SKM-1 (cell line): Measurements from ENCODE around the gene P2RX2.

Experiments
- DNase-seq: peaks from one replicate; lab custom pipeline; 2025; ENCODE audit not compliant: unreplicated experiment; lab: John Stamatoyannopoulos, UW

P2RX2 gene

DNA sequence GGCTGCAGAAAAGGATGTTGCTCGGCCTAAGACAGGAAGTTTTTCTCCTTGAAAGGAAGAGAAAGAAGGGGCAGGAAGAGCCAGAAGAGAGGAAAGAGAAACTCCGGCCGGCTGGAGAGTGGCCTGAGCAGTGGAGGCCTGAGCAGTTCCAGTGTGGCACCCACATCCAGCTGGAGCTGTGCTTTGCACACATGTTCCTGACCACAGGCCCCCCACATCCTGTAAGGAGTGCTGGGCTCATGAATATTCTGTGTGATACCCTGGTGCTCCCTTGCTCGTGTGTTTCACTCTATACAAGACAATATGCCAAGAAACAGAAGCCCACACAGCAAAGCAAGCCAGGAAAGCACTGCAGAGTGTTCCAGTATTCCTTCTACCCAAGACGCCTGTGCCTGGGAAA lies 41.5 kb downstream of the P2RX2 start:
- DNase-seq = no peak

DNA sequence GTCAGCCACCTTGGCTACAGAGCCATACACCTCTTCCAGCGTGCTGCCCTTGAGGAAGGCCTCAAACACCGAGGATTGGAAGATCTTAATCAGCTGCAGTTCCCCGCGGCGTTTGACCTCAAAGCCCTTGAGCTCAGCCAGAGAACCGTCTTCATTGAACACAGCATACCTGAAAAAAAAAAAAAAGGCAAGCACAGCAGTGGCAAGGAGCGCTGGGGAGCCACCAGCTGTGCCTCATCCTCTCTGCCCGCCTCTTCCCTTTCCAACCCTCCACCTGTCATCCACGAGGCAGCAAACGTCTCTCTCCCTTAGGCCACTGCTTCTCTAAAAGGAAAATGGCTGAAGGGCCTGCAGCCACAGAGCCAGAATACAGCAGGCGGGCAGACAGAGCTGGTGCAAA lies 42.4 kb downstream of the P2RX2 start:
- no peak for DNase-seq

GRCh38 chr12:132661972-132662371 lies 43.4 kb downstream of the P2RX2 start:
- no peak for DNase-seq

GRCh38 chr12:132662901-132663755 lies 44.6 kb downstream of the P2RX2 start:
- DNase-seq = no peak

GRCh38 chr12:132664206-132665148 lies 45.9 kb downstream of the P2RX2 start:
- DNase-seq = no peak

DNA sequence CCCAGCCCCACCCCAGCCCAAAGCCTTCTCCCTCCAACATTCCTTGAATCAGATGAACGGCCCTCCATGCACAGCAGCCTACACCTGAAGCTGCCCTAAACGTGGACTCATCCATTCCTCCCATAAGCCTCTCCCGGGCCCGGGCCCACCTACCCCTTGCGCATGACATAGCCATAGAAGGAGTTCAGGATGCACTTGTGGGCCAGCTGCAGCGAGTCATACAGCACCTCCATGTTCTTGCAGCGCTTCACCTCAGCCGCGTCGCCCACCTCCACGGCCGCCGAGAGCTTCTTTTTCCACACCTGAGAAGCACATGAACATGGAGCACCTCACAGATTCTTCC lies 46.5 kb downstream of the P2RX2 start:
- DNase-seq = no peak

DNA sequence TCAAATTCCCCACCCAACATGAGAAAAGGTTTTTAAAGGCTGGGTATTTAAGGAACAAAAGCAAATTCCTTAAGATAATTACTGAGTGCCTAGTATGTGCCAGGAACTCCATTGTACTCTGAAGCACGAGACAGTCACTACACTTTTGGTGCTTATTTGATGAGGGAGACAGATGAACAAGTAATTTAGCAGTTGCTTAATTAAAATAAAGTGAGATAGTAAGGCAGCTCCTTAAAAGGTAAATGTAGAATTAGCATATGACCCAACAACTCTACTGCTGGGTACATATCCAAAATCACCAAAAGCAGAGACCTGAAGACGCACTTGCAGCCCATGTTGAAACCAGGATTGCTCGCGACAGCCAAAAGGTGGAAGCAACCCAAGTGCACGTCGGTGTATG lies 47.2 kb downstream of the P2RX2 start:
- DNase-seq = no peak

GRCh38 chr12:132668191-132669088 lies 49.9 kb downstream of the P2RX2 start:
- DNase-seq = no peak

- DNase-seq = no peak
Measured at GRCh38 chr12:132669166-132669879, 50.7 kb downstream of the P2RX2 start.
